ENCODE measurements around the gene SUB1.

Gene SUB1

DNA sequence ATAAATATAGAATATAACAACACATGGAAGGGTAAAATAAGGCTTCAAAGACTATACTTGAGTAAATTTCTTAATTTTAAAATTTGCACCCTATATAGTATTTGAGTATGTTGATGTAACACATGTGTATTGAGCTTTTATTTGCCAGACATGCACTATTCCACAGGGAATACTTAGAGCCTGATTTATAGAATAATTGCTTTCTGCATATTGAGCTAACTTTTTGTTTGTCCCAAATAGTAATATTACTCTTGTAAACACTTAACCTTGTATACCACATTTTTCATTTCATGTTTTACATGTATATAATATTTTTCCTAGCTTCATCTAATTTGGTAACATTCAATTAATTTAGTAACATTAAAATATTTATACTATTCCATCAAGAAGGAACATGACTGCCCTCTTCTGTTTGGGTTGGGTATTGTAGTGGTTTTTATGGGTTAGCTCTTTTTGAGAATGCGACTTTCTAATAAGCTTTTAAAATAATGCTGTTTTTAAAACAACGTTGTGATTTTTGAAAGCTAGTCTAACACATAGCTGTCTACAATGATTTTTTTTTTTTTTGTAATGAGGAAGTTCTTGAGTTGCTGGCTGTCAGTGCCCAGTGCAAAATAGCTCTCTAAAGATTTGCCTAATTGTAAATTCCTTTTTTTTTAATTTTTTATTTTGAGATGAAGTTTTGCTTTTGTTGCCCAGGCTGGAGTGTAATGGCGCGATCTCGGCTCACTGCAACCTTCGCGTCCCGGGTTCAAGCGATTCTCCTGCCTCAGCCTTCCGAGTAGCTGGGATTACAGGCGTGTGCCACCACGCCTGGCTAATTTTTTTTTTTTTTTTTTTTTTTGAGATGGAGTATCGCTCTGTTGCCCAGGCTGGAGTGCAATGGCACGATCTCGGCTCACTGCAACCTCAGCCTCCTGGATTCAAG is 4.8 kb downstream of the SUB1 start:
- in situ Hi-C loops (cut with HindIII; ENCODE audit: low pct_ligation_motif_present, low pct_unique_long_range_greater_than_20kb, low sequenced_read_pairs): no loop called here
- peak; percentile 55 for DNase-seq

DNA sequence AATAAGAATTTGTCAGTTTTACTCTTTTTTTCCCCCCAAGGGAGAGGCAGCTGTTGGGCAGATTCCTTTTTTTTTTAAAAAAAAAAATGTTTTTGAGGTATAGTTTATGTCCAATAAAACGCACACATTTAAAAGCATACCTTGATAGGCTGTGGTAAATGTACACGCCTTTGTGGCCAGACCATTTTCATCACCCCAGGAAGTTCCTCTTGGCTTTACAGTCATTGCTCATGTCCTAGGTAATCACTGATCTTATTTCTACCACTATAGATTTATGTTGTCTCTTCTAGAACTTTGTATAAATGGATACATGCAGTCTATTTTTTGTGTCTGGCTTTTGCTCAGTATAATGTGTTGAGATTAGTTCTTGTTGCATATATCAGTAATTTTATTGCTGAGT is 9.8 kb downstream of the SUB1 start:
- in situ Hi-C loops (cut with HindIII; ENCODE audit: low pct_ligation_motif_present, low pct_unique_long_range_greater_than_20kb, low sequenced_read_pairs): no loop called here

DNA sequence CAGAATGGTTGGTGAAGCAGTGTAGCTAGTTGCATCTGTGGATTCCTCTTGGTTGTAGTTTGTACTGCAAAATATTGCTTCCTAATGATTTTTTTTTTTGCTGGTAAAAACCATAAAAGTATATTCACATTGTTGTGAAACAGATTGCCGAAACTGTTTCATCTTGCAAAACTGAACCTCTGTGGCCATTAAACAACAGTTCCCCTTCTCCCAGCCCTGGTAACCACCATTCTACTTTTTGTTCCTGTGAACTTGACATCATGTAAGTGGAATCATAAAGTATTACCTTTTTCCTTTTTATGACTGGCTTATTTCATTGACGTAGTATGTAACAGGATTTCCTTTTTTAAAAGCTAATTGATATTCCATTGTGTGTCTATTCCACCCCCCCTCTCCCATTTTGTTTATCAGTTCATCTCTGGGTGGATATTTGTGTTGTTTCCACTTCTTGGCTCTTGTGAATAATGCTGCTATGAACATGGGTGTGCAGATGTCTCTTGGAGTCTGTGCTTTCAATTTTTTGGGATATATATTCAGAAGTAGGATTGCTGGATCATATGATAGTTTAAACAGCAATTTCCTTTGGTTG is 11.8 kb downstream of the SUB1 start:
- in situ Hi-C loops (cut with HindIII; ENCODE audit: low pct_ligation_motif_present, low pct_unique_long_range_greater_than_20kb, low sequenced_read_pairs): no loop called here
- no peak for DNase-seq

More for the DNA sequence above, 9.8 kb downstream of the SUB1 start:
- no peak for DNase-seq

DNA sequence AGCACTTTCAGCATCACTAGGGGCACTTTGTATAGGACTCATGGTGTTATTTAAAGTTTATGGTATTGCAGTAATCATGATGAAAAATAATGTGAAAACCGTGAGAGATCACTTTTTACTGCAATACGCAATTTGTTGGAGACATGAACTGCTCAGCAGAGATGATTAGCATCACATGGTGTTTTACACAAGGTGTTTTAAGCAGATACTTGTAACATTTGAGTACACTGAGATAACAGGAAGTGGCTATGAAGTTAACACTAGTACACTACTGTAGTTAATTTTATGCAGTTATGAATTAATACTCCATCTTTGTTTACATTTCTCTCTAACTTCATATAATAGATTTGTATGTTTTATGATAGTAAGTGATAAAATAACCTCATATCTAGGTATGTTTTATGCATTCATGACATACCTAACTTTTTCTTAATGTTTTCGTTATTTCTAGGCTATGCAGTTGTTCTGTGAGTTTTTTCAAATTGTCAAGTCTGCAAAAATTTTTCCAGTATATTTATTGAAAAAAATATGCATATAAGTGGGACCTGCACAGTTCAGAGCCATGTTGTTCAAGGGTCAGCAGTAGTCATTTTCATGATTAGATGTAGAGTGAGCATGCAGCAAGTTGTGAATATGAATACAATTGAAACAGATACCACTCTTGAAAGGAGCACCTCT is 13.0 kb downstream of the SUB1 start:
- no peak for DNase-seq
- in situ Hi-C loops (cut with HindIII; ENCODE audit: low pct_ligation_motif_present, low pct_unique_long_range_greater_than_20kb, low sequenced_read_pairs): no loop called here

DNA sequence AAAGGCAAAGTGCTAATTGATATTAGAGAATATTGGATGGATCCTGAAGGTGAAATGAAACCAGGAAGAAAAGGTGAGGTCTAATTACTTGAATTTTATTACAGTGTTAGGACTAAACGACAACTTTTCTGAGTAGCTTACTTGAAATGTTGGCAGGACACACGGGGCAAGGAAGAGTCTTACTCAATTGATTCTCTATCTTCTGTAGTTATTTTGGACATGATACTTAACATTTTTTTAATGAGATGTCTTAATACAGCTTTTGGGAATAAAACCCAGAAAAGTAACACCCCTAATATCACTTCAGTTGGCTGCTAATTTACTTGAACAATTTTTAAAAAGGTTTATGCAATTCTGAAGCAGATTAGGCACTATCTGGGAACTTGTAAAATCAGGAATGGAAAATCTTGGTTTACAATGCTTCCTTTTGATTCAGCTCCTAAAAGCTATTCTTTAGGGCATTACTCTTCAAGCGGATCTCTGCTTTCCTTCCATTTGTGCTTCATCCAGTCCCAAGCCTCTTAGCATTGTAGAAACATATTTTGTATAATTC is 13.7 kb downstream of the SUB1 start:
- in situ Hi-C loops (cut with HindIII; ENCODE audit: low pct_ligation_motif_present, low pct_unique_long_range_greater_than_20kb, low sequenced_read_pairs): no loop called here
- no peak for DNase-seq

DNA sequence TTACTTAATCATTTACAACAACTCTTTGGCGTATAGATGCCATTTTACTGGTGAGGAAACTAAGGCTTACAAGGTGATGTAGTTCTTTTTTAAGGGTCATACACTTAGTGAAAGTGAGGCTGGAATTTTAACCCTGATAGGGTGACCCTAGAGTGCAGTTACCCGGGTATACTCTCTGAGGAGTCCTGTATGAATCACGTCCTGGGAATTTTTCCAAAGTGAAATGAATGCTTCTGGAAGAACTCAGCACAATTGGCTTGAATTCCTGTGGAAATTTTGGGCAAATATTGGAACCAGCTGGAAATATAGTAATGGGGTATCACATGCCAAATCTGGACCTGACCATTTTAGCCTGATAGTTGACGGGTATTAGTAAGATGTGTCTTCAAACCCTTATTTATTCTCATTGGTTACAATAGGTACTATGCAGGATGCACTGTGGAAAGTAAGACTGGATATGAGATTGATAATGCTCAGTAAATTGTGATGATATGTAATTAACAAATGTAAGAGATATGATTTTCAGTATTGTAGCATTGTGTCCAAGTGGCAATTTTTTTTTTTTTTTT is 14.8 kb downstream of the SUB1 start:
- DNase-seq: peak; percentile 78
- in situ Hi-C loops (cut with HindIII; ENCODE audit: low pct_ligation_motif_present, low pct_unique_long_range_greater_than_20kb, low sequenced_read_pairs): no loop called here

DNA sequence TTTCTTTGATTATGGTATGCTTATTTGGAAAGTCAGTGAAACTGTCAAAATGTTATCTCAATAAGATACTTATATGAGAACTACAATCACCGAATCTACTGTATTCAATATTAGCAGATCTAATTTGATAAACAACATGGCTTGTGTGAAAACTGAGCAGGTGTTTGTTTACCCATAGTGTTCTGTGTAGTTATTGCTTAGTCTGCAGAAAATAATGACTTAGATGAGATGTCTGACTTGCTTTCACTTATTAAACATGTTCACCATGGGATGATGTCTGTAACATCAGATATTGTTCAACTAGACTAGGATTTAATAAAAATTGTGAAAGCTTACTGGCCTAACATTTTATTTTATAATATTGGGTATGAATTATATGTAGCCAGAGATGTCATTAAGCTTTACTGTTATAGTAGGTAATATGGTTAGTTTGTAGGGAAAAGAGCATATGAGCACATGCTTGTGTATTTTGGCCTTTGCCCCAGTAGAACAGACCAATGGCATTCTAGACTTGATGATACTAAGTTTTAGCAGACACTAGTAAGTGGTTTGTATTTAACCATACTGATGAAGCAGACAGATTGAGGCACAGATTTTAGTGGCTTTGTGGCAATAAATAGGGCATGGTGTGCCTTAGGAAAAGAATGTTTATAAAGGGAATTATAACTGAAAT is 16.4 kb downstream of the SUB1 start:
- in situ Hi-C loops (cut with HindIII; ENCODE audit: low pct_ligation_motif_present, low pct_unique_long_range_greater_than_20kb, low sequenced_read_pairs): no loop called here
- DNase-seq: no peak

DNA sequence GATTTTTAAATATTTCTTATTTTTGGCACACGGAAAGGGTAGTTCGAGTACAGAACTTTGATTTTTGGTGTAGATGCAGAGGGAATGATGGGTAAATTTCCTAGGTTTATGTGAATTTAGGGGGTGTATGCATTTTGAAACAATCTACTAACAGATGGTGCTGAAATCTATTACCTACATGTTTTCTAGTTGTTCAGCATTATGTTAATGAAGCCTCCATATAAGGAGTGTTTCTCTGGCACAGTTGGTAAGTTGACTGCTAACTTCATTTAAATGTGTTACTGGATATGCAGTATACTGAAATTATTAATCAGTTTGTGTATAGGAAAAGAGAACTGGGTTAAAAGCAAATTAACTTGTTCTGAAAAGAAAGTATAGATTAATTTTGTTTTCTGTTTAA is 17.5 kb downstream of the SUB1 start:
- DNase-seq: no peak
- in situ Hi-C loops (cut with HindIII; ENCODE audit: low pct_ligation_motif_present, low pct_unique_long_range_greater_than_20kb, low sequenced_read_pairs): no loop called here

DNA sequence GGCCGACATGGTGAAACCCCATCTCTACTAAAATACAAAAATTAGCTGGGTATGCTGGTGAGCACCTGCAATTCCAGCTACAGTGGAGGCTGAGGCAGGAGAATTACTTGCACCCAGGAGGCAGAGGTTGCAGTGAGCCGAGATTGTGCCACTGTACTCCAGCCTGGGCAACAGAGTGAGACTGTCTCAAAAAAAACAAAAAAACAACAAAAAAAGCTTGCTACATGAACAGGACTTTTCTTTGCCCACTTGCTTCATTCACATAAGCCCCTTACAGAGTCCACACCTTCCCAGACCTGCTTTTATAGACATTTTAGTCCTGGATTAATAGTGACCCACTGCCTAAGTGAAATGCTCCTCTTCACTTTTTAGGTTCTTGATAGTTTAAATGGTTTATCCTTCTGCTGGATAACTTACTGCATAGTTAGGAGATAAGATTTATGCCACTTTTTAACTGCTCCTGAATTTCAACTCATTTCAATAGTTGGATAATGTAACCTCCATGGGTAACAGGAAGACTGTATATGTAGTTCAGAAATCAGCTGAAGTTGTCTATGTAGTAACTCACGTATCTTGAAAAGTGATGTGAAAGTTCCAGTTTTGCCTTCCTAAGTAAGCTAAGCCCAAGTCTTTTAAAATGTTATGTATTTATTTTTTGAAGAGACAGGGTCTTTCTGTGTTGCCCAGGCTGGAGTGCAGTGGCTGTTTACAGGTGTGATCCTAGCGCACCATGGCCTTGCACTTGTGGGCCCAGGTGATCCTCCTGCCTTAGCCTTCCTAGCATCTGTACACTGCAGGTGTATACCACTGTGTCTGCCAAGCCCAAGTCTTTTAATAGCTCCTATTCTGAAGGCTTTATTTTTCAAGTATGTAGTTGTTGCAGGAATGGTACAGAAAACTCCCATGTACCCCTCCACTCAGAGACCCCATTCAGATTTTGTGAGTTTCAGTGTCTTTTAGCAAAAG is 19.7 kb downstream of the SUB1 start:
- in situ Hi-C loops (cut with HindIII; ENCODE audit: low pct_ligation_motif_present, low pct_unique_long_range_greater_than_20kb, low sequenced_read_pairs): no loop called here
- DNase-seq: no peak

DNA sequence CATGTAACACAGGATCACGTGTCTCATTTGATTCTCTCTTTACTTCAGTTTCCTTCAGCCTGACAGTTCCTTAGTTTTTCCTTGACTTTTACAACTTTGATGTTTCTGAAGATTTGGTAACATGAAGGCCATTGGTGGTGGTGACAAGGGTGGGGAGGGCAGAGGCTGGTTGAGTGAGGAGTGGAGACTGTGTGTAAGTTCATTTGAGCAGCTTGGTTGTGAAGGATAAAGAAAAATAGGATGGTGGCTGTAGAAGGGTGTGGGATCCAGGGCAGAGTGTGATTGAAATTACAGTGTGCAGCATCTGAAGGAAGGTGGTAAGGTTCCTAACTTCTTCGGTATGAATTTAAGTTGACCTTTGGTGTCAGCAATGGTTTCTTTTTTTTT is 20.4 kb downstream of the SUB1 start:
- no peak for DNase-seq
- in situ Hi-C loops (cut with HindIII; ENCODE audit: low pct_ligation_motif_present, low pct_unique_long_range_greater_than_20kb, low sequenced_read_pairs): no loop called here

DNA sequence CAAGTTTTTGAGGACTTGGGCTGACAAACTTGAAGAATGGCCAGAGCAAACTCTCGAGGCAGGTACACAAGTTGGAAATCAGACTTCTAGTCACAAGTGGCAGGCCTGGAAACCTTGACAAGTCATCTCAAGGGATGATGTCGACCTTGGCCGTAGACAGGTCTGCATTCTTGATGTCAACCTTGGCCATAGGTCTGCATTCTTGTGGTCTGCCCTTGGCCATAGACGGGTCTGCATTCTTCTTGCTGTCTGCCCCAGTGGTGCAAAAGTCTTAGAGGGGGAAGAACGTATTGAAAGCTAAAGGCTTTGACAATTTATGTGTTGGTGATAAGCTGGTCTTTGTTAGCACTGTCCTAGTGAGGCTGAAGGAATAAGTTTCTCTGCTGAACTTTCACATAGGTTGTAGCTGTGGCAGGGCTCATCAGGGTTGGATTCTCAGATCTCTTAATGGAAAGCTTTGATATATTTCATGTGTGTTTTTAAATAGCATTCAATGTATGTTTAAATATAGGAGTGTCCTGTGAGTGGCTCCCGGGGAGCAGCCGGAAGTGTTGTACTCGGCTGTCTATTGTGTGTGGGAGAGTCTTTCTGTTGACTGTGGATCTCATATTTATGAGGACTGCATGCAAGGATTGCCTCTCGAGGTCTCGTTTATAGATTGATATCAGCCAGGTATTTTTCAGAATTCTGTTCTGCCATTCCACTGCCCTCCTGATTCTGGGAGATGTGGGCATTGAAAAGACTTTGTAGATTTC is 27.0 kb downstream of the SUB1 start:
- in situ Hi-C loops (cut with HindIII; ENCODE audit: low pct_ligation_motif_present, low pct_unique_long_range_greater_than_20kb, low sequenced_read_pairs): no loop called here

DNA sequence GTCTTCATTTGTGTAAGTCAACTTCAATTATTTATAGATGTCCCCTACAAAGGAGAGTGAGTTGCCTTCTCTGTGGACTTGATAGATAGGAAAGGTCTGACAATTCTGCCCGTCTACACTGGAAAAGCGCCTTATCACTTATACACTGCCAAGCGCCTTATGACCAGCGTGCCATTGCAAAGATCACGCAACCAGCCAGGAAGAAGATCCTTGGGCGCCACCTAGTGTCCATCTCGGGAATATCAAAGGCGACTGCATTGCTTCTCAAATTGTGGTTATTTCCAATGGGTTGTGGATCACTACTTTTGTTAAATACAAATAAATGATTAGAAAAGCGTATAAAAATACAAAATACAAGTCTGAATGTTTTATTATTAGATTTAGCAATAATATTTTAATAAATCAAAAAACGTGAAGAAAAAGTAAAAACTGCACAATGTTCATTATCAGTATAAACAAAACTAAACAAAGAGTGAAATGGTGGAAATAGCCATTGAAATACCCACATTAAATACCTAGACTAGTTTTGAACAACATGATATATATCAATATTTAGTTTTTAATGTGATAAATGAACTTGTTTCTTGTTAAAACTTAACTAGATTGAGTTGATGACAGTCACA is 27.8 kb downstream of the SUB1 start:
- peak; percentile 68 for DNase-seq
- in situ Hi-C loops (cut with HindIII; ENCODE audit: low pct_ligation_motif_present, low pct_unique_long_range_greater_than_20kb, low sequenced_read_pairs): no loop called here

More for the DNA sequence above, 27.0 kb downstream of the SUB1 start:
- no peak for DNase-seq

DNA sequence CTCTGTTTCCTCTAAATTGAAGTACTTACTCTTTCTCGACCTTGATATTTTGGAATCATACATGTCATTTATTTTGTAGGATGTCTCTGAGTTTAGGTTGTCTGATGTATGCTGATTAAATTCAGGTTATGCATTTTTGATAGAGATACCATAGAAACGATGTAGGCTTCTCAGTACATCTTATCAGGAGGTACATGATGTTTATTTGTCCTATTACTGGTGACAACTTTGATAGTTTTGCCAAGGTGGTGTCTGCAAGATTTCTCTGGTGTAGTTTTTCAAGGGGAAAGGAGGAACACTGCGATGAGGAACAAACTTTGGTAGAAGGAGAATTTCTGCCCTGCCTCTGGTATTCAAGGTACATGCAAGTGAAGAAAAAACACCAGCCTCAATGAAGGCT is 29.9 kb downstream of the SUB1 start:
- DNase-seq: no peak
- in situ Hi-C loops (cut with HindIII; ENCODE audit: low pct_ligation_motif_present, low pct_unique_long_range_greater_than_20kb, low sequenced_read_pairs): no loop called here

DNA sequence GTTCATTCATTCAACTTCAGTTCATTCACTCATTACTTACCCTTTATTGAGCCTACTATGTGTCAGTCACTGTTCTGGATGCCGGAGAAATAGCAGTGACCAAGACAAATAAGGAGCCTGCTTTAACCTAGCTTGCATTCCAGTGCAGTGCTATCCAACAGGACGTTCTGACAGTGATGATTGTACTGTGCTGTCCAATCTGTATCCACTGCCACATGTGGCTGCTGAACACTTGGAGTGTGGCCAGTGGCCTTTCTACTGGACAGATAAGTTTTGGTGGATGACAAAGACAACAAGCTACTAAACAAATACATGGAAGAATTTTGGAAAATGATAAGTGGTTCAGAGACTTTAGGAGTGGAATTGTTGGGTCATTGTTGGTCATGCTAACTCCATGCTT is 33.6 kb downstream of the SUB1 start:
- no peak for DNase-seq
- in situ Hi-C loops (cut with HindIII; ENCODE audit: low pct_ligation_motif_present, low pct_unique_long_range_greater_than_20kb, low sequenced_read_pairs): no loop called here

DNA sequence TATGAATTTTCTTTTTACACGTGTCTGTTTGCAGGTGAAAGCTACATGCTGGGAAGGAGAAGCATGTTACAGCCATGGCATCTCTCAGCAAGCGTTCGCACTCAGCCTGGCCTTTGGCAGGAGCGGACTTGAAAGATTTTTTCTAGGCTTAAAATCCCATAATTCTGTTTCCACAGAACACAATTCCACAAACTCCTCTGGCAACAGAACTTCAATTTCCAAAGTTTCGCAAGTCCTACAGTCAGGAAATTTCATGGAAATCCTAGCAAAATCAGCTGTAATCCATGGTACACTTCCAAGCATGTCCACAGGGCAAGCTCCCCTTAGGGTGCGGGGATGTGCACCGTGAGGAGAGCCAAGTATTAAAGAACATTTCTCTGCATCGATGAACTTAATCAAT is 35.9 kb downstream of the SUB1 start:
- in situ Hi-C loops (cut with HindIII; ENCODE audit: low pct_ligation_motif_present, low pct_unique_long_range_greater_than_20kb, low sequenced_read_pairs): no loop called here
- DNase-seq: no peak

DNA sequence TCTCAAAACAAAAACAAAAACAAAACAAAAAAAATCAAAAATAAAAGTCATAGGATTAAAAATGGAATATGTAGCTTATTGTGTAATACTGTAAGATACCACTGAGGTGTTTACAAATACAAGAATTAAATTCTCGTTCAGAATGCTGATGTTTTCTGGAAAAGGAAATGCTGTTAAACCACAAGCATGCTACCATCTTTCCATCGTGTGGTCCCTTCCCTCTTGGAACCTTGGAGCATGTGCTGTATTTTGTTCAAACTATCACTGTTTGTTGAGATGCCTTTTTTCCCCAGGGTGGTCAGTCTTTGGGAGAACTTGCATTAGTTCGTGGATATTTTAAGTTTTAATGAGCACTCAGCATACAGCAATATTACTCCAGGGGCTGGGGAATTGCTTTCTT is 39.7 kb downstream of the SUB1 start:
- no peak for DNase-seq
- in situ Hi-C loops (cut with HindIII; ENCODE audit: low pct_ligation_motif_present, low pct_unique_long_range_greater_than_20kb, low sequenced_read_pairs): no loop called here
